Stimulated activated CD4-positive, alpha-beta T cell treated with anti-CD3 and anti-CD28 coated beads, Interleukin-2, amount 100 ng/mL, for 24 hours (primary cell): ENCODE results near the gene PDE12.
"Not testable (repeated sequence)": the region's sequence is repeated elsewhere in the genome, so short reads cannot be mapped to it uniquely, and the experiment has no call there.

Source experiments
- DNase-seq, 2 donors: peaks; one replicate each; pipeline ENCODE4 v3.0.0-alpha.2; 2020

PDE12 gene

DNA sequence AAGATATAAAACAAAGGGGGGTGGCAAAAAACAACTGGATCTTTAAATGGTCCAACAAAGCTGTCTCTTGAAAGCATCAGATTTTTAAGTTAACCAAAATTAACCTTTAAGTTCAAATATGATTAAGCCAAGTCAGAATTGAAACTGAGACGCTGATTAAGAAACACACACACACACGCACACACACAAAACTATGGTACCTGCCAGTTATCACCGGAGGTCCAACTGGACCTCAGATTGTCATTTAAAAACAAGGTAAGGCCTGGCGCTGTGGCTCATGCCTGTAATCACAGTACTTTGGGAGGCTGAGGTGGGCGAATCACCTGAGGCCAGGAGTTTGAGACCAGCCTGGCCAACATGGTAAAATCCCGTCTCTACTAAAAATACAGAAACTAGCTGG, 30.7 kb downstream of the PDE12 start:
- DNase-seq, result no peak

DNA sequence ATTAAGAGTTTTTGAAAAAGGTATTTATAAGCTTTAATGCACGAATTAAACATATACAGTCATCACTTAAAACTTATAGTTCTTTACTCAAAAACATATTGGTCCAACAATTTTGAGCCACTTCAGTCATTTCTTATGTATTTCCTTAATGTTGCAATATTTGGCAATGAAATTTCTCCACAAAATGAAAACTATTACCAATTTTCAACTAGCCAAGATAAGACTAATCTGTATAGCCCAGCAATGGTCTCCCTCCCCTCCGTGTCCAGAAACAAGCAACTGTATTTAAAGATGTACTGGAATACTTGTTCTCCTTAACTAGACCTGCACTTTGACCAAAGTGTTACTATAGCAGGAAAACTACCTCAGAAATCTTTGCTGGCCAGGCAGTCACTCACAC, 31.8 kb downstream of the PDE12 start:
- DNase-seq, result no peak

DNA sequence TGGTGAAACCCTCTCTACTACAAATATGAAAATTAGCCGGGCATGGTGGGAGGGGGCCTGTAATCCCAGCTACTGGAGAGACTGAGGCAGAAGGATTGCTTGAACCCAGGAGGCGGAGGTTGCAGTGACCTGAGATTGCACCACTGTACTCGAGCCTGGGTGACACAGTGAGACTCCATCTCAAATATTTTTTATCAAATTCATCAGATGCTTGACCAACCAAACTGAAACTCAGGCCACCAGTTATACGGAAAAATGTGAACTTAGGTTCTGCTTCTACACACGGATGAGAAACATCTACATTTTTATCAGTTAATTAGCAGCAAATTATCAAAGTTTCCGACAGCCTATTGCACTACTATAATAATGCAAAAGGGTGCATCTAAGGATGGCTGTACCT, 36.2 kb downstream of the PDE12 start:
- DNase-seq, result no peak

DNA sequence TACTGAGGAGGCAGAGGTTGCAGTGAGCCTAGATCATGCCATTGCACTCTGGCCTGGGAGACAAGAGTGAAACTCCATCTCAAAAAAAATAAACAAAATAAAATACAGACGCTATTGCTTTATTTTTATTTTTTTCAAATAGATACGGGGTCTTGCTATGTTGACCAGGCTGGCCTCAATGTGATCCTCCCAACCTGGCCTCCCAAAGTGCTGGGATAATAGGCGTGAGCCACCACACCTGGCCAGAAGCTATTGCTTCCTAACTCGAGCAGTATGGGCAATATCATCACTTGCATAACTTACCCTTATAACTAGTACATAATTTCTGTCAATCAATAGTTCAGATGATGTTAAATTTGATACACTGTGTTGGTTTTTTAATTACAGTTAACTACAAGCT, 38.1 kb downstream of the PDE12 start:
- no peak for DNase-seq

DNA sequence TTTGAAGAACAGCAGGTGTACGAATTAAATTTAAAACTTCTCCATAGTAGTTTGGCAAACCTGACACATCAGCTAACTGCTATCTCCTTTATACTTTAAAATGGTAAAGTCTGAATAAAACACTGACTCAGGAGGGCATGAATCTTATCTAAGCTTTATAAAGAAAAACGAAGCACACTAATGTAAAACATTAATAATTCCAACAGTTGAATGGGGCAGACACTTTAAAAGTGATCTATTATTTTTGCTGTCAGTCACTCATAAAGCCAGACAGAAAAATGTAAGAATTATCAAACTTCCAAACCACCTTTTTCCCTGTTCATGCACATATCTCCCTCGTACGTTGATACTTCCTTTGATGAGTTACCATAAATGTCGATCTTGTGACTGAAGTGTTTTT, 38.5 kb downstream of the PDE12 start:
- no peak for DNase-seq

DNA sequence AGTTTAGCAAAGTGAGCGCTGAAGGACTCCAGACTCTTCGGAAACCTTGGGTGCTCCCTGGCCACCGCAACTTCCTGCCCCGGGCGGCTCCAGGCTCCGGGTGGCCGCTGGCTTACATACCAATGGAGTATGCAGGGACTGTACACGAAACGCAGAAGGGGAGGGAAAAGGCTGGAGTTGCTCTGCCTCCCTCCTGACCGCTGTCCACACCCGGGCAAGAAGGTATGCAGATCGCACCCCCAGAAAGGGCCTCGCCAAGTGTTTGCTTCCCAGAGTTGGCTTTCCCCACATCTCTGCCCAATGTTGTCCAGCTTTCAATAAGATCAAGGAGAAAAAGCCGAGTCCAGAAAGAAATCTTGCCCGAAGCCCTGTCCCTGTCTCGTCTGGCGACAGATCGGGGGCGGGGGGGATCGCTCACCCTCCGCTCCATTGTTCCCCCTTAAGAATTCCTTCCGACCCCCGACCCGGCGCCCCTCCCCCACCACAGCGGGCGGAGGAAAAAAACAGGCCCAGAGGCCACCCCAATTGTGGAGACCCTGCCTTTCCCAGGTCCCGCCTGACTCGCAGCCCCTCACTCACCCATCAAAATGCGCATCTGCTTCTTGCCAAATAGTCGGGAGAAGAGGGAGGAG, 40.5 kb downstream of the PDE12 start:
- DNase-seq, result peak; percentile 58 to 69

DNA sequence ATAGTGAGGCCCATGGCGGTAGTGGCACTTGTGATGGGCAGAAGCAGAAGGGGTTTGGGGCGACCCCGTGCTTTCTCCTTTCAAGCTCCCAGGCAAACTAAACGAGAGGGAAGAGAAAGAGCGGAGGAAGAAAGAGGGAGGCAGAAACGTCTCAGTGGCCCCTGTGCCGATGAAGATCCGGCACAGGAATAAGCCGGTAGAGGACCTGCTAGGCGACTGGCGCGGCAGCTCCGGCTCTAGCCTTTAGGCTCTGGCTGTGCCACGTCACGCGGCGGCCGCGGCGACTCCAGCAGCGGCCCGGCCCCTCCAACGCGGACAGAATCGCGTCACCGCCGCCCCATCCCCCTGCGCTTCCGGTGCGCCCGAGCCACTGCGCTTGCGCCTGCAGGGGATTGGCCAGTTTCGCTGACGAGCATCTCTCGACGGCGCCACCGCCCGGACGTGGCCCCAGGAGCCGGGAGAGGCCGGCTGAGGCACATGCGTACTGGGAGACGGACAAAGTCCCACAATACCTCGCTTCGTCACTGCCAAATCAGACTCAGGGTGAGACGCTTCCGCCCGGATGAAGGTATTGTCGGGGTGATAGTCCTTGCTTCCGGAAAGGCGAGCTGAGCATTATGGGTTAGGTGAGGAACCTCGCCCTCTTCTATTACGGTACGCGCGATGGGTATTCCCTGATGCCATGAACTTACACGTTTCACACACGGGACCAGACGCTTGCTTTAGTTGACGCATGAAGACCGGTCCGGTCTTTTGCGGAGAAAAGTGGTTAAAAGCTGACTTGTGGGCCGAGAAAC, 41.3 kb downstream of the PDE12 start, which contains the start of gene ARF4:
Gene ARF4, minus strand, starts transcription at position 218 of the 797 bp plus-strand sequence. Its CDS starts 204 bp downstream, at position 14.
- peak; percentile 99 for DNase-seq

DNA sequence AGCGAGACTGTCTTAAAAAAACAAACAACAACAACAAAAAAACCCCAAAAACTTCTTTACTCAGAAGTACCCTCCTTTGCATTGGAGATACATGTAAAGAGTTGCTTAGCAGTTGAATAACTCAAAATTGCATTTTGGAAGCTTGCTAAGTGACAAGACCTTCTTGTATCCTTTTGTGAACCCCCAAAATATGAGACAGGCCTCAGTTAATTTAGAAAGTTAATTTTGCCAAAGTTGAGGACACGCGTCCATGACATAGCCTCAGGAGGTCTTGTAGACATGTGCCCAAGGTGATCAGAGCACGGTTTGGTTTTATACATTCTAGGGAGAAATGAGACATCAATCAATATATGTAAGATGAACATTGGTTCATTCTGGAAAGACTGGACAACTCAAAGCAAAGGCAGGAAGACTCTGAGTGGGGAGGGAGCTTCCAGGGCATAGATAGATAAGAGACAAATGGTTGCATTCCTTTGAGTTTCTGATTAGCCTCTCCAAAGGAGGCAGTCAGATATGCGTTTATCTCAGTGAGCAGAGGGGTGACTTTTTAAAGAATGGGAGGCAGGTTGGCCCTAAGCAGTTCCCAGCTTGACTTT, 42.8 kb downstream of the PDE12 start:
- no peak for DNase-seq

DNA sequence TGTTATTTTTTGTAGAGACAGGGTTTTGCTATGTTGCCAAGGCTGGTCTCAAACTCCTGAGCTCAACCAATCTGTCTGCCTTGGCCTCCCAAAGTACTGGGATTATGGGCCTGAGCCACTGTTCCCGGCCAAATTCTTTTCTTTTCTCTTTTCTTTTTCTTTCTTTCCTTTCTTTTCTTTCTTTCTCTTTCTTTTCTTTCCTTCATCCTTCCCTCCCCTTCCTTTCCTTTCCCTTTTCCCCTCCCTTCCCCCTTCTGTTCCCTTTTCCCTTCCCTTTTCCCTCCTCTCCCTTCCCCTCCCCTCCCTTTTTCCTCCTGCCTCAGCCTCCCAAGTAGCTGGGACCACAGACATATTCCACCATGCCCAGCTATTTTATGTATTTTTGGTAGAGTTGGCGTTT, 44.1 kb downstream of the PDE12 start:
- no peak for DNase-seq

DNA sequence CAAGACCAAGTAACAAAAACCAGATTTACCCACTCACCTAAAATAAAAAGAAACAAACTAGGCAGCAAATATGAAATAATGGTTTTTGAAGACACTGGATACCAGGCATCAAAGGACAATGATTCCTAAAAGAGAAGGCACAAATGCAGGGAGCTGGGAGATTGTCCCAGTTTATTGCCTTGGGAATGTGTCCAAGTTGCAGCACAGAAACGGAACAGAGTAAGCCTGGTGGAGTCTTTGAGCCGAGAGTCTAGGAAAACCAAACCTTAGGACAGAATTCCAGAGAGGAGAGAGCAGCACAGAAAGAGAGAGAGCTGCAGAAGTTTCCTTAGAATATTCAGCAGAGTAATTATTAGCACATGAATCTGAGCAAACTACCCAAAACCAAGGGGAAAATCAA, 48.9 kb downstream of the PDE12 start:
- DNase-seq, result no peak

DNA sequence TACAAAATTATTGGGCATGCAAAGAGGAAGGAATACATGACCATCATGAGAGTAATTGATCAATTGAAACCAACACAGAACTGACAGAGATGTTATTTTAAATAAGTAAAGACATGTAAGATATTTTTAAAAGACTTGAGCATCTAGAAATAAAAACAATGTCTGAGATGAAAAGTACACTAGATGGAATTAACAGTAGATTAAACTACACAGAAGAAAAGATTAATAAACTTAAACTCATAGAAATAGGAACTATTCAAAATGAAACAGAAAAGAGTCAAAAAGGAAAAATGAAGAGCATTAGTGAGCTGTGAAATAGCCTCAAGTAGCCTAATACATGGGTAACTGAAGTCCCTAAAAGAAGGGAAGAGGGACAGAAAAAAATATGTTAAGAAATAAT, 49.6 kb downstream of the PDE12 start:
- DNase-seq, result no peak

DNA sequence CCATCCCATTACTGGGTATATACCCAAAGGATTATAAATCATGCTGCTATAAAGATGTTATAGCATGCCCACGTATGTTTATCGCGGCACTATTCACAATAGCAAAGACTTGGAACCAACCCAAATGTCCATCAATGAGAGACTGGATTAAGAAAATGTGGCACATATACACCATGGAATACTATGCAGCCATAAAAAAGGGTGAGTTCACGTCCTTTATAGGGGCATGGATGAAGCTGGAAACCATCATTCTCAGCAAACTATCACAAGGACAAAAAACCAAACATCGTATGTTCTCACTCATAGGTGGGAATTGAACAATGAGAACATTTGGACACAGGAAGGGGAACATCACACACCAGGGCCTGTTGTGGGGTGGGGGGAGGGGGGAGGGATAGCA, 55.8 kb downstream of the PDE12 start:
- DNase-seq, result not testable (repeated sequence)

DNA sequence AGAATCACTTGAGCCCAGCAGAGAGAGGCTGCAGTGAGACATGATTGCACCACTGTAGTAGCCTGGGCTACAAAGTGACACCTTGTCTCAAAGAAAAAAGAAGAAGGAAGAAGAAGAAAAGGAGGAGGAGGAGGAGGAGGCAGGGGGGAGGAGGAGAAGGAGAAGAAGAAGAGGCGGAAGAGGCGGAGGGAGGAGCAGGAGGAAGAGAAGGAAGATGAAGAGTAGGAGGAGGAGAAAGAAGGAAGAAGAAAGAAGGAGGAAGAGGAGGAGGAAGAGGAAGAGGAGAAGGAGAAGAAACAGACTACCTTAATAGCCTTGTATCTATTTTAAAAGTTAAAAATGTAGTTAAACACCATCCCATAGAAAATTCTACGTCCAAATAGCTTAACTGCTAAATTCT, 60.2 kb downstream of the PDE12 start:
- no peak for DNase-seq
